Measurements from ENCODE around the gene POLR2M.

POLR2M gene

DNA sequence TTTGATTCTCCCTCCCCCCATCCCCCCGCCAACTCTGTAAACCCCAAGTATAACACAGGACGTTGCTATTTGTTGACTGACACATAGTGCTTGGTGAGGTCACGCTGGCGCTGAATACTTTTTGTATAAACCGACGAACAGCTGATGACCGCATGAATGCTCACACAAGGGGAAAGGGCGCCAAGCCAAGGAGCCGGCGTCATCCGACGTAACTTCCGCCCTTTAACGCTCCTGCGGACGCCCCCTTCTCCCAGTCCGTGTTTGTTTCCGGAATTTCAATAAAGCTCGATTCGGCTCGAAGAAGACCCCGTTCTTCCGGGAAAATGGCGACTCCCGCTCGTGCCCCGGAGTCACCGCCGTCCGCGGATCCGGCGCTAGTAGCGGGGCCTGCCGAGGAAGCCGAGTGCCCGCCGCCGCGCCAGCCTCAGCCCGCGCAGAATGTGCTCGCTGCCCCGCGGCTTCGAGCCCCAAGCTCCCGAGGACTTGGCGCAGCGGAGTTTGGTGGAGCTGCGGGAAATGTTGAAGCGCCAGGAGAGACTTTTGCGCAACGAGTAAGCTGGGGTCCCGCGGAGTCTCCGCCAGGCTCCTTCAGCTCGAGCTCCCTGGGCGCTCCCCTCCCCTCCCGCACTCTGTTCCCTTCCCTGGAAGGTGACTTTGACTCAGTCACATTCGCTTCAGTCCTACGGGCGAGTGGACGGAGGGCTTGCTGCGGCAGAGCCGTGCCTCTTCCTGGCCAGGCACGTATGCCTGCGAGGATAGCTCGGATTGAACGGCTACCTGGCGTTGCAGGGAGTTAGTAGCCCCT is at the start of gene POLR2M:
TSS of gene POLR2M (plus strand) at position 310 of the 805 bp plus-strand sequence. CDS start at position 439, 129 bp downstream.
- DNase-seq = peak; percentile 54

DNA sequence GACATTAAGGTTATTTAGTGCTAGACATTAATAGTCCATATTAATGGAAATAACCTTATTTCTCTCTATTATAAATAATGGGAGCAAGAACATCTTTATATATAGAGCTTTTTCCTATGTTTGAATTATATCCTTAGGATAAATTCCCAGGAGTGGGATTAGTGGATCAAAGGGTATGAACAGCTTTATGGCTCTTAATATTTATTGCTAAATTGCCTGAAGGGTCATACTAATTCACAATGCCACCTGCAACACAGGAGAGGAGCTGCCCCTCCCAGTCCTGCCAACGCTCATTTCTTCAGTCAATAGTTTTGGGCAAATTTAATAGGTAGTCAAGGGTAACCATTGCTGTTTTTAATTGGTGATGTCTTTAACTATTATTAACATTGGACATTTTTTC is 48.9 kb upstream of the POLR2M start:
- DNase-seq = no peak

DNA sequence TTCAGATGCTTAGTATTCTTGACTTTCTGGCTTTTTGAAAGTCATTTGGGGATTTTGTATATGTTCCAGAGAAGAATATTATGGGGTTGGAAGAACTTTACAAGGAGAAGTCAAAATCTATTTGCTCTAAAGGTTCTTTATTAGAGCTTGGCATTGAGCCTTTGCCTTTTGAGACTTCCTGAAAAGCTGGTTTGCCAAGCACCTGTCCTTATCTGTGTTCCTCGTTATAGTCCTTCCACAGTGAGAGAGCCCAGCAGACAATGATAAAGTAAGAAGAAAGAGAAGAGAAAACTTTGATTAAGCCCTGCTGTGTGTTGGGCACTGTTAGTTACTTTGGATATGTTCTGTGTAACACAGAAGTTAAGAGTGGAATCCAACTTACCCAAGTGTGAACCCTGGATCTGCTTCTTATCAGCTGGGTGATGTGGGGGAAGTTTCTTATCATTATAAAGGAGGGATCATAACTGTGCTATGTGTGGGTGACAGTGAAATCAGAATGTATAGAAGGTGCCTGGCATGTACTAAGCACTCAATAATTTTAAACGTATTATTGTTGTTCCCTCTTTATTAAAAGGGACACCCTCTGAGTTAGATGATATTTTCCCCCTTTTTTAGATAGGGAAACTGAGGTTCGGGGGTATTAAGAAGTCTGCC is 44.3 kb upstream of the POLR2M start:
- DNase-seq = no peak

DNA sequence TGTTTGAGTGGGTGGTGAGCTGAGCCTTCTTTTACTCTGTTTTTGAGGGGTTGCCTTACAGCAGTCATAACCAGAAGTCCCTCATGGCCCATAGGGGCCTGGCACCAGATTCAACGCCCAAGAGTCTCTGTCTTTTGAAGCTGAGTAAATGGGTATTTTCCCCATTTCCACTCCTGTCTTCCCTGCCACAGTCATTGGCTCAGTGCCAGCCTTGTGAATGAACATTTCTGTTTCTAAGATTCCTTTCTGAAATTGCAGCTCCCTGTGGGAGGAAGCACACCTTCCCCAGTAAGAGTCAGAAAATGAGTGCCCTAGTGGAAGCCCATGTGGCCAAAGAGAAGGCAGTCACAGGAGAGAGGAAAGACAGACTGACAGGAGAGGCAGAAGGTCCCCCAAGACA is 43.7 kb upstream of the POLR2M start:
- no peak for DNase-seq

DNA sequence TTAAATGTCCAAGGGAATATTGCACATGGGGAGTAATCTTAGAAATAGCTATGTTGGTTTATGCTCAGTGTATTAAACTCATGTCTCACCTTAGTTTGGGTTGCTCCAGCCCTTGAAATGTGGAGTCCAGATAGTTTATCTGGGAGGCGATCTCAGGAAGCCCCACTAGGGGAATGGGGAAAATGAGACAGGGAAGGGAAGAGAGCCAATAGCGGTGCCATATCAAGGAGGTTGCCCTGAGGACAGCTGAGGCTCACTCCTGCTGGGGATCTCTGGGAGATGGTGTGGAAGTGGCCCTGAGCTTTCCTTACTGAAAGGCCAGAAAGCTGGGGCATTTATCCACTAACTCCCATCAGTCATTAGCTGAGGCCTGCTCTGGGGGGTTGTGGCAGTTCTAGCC is 43.3 kb upstream of the POLR2M start:
- DNase-seq = no peak

DNA sequence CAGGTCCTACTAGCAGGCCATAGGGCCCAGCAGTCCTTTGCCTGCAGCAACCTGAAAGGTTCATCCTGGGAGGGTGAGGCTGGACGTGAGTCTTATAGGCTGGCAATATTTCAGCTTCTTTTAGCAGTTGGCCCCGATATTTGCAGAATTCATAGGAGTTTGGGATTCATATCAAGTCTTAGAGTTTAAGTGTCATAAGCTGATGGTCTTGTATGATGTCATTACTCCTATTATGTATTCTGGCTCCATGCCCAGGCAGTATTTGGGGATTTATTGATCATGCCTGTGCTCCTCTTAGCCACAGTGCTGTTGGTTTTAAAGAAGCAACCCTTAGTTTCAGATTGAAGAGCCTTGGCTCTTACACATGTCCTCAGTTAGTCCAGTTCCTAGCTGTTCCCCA is 41.3 kb upstream of the POLR2M start:
- DNase-seq = no peak

DNA sequence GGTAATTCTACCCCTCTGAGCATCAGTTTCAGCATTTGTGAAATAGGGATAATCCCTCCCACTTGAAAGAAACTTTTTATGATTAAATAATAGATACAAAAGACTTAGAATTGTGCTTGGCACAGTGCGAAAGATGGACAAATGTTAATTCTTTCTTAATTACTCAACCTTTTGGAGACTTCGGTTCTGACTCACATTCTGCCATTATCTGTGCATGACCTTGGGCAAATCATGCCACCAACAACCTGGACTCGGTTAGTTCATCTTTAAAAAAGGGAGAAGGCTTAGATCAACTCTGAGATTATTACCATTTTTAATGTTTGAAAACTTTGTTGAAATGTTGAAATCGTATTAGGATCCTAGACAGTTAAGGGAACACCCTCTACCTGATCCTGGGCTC is 40.6 kb upstream of the POLR2M start:
- DNase-seq = no peak

DNA sequence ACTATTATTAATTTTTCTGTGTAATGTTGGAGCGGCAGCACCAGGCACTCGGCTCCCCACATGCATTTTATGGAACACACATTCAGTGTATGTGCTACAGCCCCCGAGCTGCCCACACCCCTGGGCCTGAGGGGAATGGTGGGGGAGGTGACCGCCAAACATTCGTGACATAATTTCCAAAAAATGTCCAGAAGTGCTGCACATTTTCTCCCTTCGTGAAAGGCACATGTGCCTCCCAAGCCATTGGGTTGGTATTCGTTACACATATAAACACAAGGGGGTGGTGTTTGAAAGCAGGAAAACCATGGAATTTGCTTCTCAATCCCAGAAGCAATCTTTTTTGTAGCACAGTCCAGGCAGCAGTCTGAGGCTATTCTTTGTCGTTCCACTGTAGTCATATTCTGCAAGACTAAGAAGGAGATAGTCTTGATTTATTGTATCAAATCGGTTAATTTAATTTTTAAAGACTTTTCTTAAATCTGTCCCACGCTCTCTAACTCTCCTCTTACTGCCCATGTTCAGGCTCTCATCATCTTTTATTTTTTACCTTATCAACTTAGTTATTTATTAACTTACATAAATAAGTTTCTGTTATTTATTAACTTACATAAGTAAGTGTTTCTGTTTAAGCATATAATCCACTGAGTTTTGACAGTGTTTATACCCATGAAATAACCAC is 39.2 kb upstream of the POLR2M start:
- no peak for DNase-seq

DNA sequence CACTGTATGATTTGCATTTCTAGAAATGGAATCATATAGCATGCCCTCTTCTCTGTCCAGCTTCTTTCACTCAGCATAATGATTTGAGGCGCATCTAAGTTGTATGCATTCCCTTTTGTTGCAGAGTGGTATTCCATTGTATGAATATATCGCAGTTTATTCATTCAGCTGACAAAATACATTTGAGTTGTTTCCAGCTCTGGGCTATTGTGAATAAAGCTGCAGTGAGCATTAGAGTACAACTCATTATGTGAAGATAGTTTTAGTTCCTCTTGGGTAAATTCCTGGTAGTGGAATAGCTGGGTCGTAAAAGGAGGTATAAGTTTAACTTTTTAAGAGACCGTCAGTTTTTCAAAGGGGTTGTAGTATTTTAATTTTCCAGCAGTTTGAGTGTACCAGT is 38.5 kb upstream of the POLR2M start:
- DNase-seq = no peak

DNA sequence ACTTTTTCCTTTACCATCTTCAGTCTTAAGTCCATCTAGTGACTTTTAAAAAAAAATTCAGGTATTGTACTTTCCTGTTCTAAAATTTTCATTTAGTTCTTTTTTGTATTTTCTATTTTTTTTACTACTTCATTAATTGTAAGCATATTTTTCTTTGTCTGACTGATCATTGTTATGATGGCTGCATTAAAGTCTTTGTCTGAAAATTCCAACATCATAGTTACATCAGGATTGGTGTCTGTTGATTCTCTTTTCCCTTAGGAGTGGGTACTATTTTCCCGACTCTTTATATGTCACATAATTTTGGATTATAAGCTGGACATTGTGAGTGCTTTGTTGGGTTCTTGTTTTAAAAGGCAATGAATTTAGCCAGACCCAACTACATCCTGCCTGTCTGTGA is 34.9 kb upstream of the POLR2M start:
- DNase-seq = no peak

DNA sequence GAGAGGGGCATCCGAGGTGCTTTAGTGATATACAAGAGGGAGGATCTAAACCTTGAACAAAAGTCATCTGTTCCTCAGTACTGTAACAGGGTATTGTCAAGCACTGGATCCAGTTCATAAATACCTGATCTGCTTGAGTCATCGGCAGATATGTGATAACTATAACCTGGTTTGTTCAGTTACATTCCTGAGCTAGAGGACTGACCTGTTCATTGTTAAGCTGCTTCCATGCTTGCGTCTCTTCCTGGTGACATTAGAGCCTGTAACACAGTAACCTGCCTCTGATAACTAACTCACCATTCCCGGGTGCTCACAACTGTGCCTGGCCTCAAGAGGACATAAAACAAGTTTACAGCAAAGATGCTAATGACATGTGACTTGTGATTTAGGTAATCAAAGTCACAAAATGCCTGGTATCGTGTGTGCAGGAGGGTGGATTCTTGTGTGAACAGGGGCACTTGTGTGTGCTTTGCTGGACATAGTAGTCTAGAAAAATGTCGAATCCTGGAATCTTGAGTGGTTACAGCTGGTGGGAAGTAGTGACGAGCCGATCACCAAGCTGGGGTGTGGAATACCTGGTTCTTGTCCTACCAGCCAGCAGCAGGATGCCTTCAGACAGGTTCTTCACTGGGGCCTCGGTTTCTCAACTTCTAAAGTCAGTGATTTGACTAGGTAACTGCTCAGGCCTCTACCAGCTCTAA is 30.9 kb upstream of the POLR2M start:
- no peak for DNase-seq

DNA sequence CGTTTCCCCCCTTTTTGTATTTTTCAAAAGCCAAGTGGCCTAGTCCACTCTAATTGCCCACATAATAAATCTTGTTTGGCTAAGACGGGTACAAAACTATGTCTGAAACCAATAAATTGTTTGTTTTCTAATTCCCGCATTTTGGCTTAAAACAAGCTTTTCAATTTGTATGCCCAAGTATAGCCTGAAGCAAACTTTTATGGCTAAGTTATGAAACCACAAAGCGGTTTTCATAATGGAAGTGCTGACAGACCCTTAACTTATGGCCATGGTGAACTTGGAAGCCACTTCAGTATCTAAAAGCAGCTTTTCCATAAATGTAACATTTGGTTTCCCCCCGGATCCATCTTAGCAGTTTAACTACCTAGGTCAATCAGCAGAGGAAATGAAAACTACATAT is 29.9 kb upstream of the POLR2M start:
- no peak for DNase-seq

DNA sequence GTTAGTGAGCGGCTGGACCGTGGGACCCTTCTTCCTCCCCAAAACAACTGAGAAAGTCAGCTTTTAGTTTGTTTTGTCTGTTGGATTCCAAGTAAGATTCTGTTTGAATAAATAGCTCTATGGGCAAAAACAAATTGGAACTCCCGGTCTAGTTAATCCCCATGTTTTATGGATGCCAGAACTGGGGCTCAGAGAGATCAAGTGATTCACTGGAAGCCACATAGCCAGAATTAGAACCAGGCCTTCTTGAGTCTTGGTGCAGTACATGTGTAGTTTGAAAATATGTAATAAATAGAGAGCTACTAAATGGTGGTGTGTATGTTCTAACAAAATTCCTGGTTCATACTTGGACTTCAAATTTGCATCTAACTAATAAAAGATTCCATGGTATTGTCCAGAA is 29.3 kb upstream of the POLR2M start:
- no peak for DNase-seq

DNA sequence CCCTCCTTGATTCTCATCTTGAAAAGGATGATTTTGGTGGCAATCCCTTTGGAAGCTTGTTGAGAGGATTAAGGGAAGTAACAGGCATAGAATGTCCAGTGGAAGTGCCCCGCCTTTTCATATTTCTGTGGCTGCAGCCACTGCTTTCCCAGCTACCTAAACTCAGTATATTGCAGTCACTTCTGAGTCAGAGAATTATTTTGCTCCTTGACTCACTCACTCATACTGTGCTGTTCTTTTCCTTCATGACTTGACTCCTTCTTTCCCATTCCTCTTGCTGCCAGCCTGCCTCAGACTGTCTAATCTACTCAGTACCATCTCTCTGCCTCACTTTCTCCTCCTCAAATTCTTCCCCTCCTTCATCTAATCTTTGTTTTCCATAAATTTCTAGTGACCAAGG is 26.5 kb upstream of the POLR2M start:
- no peak for DNase-seq

DNA sequence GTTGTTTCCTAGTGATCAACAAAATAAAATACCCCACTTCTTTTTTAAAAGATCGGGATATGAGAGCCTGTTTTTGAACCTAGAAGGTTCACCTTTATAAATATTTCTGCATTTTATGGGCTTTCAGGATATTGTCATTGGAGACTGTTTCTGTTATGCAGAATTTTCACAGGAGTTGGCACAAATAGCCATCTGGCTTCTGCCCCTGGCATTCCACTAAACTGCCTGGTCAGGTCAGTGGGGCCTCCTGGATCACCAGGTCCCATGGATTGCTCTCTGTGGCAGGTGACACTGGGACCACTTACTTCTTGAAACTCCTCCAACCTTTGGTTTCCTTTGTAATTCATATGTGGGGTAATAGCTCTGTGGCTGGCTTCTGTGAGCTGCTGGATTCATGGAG is 25.5 kb upstream of the POLR2M start:
- no peak for DNase-seq

DNA sequence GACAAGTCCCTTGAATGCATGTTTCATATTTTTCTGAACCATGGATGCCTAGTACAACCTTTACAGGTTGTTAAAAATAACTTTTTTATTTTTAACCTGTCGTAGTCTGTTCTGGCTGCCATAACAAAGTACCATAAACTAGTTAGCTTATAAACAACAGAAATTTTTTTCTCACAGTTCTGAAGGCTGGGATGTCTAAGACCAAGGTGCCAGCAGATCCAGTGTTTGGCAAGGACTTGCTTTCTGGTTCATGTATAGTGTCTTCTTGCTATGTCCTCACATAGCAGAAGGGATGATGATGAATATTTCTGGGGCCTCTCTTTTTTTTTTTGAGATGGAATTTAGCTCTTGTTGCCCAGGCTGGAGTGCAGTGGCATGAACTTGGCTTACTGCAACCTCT is 23.0 kb upstream of the POLR2M start:
- no peak for DNase-seq

DNA sequence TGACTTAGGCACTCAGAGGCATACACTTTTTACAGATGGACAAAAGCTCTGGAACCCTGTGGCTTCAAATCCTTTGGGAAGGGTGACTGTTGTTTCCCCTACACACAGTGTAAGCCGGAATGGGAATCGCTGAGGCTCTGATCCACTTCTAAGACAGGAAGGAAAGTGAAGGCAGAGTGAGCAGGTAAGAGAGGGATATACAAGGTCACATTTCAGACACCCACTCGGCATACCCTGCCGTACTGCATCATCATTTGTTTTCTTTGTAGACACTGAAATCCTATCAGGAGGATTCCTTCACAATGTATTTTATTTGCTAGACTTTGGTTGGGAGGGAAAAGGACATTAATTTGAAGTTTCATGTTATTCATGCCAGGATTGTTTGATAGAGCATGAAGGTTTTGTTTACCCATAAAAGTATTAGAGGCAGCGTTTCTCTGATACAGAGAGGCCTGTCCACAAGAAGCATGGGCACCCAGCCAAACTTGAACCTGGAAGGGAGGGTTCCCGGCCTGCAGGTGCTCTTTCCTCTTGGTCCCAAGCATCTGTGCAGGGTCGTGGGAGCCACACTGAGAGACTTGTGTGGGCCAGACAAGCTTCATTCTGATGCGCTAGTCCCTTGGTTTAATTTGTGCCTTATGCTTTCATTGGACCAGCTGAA is 21.9 kb upstream of the POLR2M start:
- DNase-seq = no peak

DNA sequence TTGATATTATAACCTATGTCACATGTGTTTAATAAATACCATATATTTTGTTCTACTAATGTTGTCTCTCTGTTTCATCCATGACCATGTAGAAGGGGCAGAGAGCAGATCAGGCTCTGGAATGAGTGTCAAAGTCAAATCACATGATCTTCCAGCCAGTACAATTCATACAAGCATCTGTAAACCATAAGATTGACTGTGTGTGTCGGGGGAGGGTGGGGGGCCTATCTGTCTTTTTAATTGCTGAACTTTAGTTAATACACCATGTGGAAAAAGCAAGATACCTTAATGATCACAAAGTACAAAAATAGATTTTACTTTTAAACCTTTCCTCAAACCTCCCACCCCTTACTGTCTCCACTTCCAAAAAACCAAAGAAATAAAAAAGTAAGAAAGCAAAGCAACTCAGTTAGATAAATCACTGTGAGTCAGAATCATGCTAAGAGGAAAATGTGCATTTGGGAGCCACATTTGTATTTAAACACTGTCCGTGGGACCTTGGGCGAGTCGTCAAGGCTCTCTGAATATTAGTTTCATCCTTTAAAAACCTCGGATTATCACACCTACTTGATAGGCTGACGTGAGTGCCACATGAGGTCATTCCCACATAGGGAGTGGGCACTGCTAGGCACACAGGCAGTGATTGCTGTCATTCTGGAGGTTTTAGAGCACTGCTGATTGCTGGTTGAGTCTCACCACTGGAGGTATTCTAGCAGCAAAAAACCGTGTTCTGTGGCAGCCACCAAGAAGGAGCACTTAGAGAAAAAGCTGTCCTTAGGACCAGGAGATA is 21.0 kb upstream of the POLR2M start:
- DNase-seq = no peak

DNA sequence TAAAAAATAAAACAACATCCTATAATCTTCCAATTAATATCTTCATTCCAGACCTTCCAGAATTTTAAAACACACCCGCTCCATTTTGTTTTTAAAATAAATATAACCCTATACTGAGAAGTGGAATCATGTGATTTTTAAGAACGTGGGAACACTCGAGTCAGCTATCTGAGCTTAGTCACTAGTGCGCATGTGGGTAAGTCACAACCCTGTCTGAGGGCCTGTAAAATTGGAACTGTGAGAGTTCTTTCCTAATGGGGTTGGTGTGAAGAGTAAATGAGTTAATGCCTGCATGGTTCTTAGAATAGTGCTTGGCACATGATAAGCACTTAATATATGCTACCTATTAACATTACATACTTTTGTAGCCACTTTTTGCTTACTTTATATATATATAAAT is 19.9 kb upstream of the POLR2M start:
- no peak for DNase-seq

DNA sequence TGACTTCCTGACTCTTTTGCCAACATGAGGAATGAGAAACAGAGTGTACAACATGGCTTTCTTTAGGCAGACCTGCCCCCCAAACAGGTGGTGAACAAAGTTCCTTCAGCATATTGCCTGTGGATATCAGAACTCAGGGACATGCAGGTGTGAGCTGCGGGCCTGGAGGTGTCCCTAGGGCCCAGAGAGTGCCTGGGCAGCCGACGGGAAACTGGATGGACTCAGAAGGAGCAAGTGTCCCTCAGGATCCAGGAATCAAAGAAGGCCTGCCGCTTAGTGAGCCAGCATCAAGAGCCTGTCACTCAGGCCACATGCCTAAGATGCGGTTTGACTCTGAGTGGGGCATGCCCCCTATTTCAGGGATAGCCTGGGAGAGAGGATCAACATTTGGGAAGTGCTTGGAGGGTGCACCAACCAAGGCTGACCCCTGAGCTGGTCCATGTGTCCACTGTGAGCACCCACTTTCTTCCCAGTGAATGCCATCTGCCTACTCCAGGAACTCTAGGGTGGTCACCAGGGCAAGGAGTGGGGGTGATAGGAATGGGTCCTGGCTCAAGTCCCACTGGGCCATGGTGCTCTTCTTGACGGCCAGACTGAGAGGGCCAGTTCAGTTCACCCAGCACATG is 16.1 kb upstream of the POLR2M start:
- DNase-seq = no peak

DNA sequence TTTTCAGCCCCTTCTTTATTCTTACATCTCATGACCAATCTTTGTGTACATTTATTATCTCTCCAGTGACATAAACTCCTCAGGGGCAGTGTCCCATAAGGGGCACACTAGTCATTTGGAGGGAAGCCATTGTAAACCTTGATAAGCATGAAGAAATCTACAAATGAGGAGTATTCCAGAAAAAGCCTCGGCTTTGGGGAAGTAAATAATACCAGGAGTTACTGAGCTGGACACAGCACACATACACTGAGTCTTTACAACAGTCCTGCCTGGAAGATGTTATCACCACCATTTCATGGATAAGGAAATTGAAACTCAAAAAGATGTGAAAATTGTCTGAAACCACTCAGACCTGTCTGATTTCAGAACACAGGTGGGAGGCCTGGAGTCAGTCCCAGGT is 15.4 kb upstream of the POLR2M start:
- DNase-seq = no peak

DNA sequence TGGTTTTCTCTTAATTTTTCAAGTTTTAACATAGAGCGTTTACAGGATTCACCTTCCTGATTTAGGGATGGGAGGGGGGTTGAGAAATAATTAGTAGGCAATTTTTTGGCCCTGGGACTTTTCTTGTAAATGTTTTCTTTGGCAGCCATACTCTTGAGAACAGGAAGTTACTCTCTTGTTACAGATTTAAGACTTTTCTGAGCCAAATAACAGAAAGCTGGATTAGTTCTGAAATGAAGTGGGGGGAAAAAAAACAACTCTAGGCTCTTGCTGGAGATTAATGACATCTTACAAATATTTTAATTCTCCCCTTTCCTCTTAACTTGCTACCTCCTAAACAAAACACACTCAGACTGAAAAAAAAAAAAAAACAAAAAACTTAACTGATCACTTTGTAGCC is 13.8 kb upstream of the POLR2M start:
- no peak for DNase-seq

Measured in SIG-M5 (cell line).